ENCODE results near the gene NTNG2. TPM values are rescaled to one million over a fixed set of nuclear protein-coding genes. Genes with fewer than 3 reads are reported as not detected.

The NTNG2 gene
- total RNA-seq, 1 experiment from 2014 or later = not detected

DNA sequence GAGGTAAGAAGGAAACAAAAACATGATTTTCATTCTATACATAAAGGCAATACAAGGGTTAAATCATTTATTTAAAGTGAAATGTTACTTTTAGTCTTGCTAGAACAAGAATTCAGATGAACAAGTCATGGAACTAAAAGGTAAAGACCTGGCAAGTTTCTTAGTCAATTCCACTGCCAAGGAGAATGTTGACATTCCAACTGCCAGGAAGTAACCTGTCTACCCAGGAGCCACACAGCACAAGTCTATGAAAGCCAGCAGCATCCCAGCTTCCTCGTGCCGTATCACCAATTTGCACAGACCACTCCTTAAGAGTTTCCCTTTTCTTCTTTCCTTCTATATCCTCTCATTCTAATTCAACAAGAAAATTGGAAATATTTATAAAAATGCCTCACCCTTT, 113.0 kb downstream of the NTNG2 start:
- Mint-ChIP-seq H3K9me3 (ENCODE audit: unreplicated experiment) (no peaks in the 10 kb centered on the region), H3K27ac (ENCODE audit: low read depth, unreplicated experiment) (no peak overlapping the region), H3K4me3 (ENCODE audit: unreplicated experiment) (no peak overlapping the region), H3K4me1 (ENCODE audit: insufficient read depth, unreplicated experiment) (no peaks in the 10 kb centered on the region), H3K36me3 (ENCODE audit: insufficient read depth, unreplicated experiment) (peaks cover 96% of the 10 kb centered on the region), H3K27me3 (ENCODE audit: insufficient read depth, unreplicated experiment) (no peaks in the 10 kb centered on the region)
- BruUV-seq (replicated peaks) = no TSS peak
- intact Hi-C loops (cut with micrococcal nuclease) = no loop called here
- ChIA-PET POLR2A (interaction anchor here (0.7 to 0.9 kb wide), 2 partner anchors 10 to 712 kb away, joined by 3 read pairs; no protein-coding TSS in a partner anchor), CTCF (no interaction called here)
- no peak for DNase-seq (ENCODE audit: unreplicated experiment)
- TF ChIP-seq, protein P1, sequence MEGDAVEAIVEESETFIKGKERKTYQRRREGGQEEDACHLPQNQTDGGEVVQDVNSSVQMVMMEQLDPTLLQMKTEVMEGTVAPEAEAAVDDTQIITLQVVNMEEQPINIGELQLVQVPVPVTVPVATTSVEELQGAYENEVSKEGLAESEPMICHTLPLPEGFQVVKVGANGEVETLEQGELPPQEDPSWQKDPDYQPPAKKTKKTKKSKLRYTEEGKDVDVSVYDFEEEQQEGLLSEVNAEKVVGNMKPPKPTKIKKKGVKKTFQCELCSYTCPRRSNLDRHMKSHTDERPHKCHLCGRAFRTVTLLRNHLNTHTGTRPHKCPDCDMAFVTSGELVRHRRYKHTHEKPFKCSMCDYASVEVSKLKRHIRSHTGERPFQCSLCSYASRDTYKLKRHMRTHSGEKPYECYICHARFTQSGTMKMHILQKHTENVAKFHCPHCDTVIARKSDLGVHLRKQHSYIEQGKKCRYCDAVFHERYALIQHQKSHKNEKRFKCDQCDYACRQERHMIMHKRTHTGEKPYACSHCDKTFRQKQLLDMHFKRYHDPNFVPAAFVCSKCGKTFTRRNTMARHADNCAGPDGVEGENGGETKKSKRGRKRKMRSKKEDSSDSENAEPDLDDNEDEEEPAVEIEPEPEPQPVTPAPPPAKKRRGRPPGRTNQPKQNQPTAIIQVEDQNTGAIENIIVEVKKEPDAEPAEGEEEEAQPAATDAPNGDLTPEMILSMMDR (IDR thresholded peaks at IDR 0.05; ENCODE audit: unreplicated experiment) = no peak

DNA sequence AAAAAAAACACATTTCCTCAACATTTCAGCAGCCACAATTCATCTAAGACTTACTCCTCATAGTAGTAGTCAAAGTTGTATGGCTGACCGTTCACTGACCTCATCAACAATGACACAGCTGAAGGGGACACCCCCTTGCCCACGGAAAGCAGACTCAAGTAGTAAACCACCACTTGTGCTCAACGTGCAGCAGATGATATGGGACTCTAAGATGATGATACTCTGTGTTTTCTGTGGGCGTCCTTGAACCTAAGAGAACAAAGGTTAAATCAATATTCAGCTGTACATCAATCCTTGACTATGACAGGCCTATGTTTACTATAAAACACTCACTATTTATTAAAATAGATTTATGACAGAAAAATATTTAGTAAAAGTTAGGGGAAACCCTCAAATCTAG, 121.3 kb downstream of the NTNG2 start:
- no peaks in the 10 kb centered on the region for H3K4me1 Mint-ChIP-seq (ENCODE audit: insufficient read depth, unreplicated experiment)
- no peak for DNase-seq (ENCODE audit: unreplicated experiment)
- H3K27me3 Mint-ChIP-seq (ENCODE audit: insufficient read depth, unreplicated experiment) = no peaks in the 10 kb centered on the region
- ChIA-PET POLR2A (interaction anchor here (0.6 kb wide), 1 partner anchor 9 kb away, joined by 3 read pairs; no protein-coding TSS in a partner anchor), CTCF (interaction anchor here (0.6 kb wide), 2 partner anchors 34 to 56 kb away, joined by 3 to 7 read pairs; no protein-coding TSS in a partner anchor)
- H3K4me3 Mint-ChIP-seq (ENCODE audit: unreplicated experiment) = no peak overlapping the region
- BruUV-seq (replicated peaks) = no TSS peak
- no peak overlapping the region for H3K27ac Mint-ChIP-seq (ENCODE audit: low read depth, unreplicated experiment)
- no peaks in the 10 kb centered on the region for H3K9me3 Mint-ChIP-seq (ENCODE audit: unreplicated experiment)
- TF ChIP-seq, protein P1 (IDR thresholded peaks at IDR 0.05; ENCODE audit: unreplicated experiment) = no peak
- intact Hi-C loops (cut with micrococcal nuclease) = no loop called here
- peaks cover 98% of the 10 kb centered on the region for H3K36me3 Mint-ChIP-seq (ENCODE audit: insufficient read depth, unreplicated experiment)

DNA sequence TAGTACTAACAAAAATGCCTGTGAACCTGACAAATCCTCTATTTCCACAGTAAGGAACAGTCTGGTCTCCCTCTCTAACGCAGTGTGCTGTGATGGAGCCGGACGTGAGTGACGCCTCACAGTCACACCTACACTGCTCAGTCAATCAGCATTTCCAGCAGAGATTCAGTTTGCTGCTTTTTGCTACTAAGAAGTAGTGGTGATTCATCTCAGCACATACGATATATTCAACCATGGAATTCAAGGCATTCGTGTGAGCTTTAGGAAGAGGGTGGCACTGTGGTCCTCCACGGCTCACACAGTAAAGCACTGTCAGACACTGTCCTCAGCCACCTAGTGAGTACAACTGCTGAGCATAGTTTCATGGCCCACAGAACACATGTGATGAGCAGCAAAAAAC, 122.0 kb downstream of the NTNG2 start:
- intact Hi-C loops (cut with micrococcal nuclease) = no loop called here
- BruUV-seq (replicated peaks) = no TSS peak
- no peaks in the 10 kb centered on the region for H3K27me3 Mint-ChIP-seq (ENCODE audit: insufficient read depth, unreplicated experiment)
- no peak for DNase-seq (ENCODE audit: unreplicated experiment)
- peaks cover 91% of the 10 kb centered on the region for H3K36me3 Mint-ChIP-seq (ENCODE audit: insufficient read depth, unreplicated experiment)
- H3K9me3 Mint-ChIP-seq (ENCODE audit: unreplicated experiment) = no peaks in the 10 kb centered on the region
- CTCF ChIA-PET = interaction anchor here (1.2 kb wide), 2 partner anchors 12 to 15 kb away, joined by 4 to 7 read pairs; no protein-coding TSS in a partner anchor
- TF ChIP-seq, protein P1 (IDR thresholded peaks at IDR 0.05; ENCODE audit: unreplicated experiment) = no peak
- no peak overlapping the region for H3K4me3 Mint-ChIP-seq (ENCODE audit: unreplicated experiment)
- peak overlapping the region; percentile 5 for H3K27ac Mint-ChIP-seq (ENCODE audit: low read depth, unreplicated experiment)
- H3K4me1 Mint-ChIP-seq (ENCODE audit: insufficient read depth, unreplicated experiment) = no peaks in the 10 kb centered on the region
- POLR2A ChIA-PET = interaction anchor here (0.6 kb wide), 1 partner anchor 10 kb away, joined by 3 read pairs; no protein-coding TSS in a partner anchor

DNA sequence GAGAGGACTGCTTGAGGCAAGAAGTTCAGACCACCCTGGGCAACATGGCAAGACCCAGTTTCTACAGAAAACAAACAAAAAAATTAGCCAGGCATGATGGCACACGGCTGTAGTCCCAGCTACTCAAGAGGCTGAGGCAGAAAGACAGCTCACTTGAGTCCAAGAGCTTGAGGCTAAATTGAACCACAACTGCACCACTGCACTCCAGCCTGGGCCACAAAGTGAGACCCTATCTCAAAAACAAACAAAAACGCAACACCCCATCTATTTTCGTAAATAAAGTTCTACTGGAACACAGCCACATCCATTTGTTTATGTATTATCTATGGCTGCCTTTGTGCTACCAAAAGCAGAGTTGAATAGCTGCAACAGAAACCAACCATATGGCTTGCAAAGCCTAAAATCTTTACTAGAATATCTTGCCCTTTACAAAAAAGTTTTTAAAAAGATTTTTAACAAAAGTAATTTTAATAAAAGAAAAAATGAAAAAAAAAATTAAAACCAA, 125.5 kb downstream of the NTNG2 start:
- no peaks in the 10 kb centered on the region for H3K4me1 Mint-ChIP-seq (ENCODE audit: insufficient read depth, unreplicated experiment)

More for the DNA sequence above, 125.5 kb downstream of the NTNG2 start:
- POLR2A ChIA-PET = no interaction called here
- CTCF ChIA-PET = no interaction called here
- no peak overlapping the region for H3K27ac Mint-ChIP-seq (ENCODE audit: low read depth, unreplicated experiment)
- intact Hi-C loops (cut with micrococcal nuclease) = no loop called here
- H3K27me3 Mint-ChIP-seq (ENCODE audit: insufficient read depth, unreplicated experiment) = no peaks in the 10 kb centered on the region
- H3K36me3 Mint-ChIP-seq (ENCODE audit: insufficient read depth, unreplicated experiment) = peaks cover 78% of the 10 kb centered on the region
- no peak overlapping the region for H3K4me3 Mint-ChIP-seq (ENCODE audit: unreplicated experiment)
- BruUV-seq (replicated peaks) = no TSS peak
- H3K9me3 Mint-ChIP-seq (ENCODE audit: unreplicated experiment) = no peaks in the 10 kb centered on the region
- no peak for DNase-seq (ENCODE audit: unreplicated experiment)
- TF ChIP-seq, protein P1 (IDR thresholded peaks at IDR 0.05; ENCODE audit: unreplicated experiment) = no peak
